Loucy (cell line): ENCODE measurements around the gene DEXI.

Source experiments
- EZH2phosphoT487 ChIP-seq: fragments of 200-600 bp; IDR thresholded peaks from 2 replicates; pipeline ENCODE4 v1.6.1; 2018; ENCODE audit warnings: antibody characterized with exemption, mild to moderate bottlenecking, moderate library complexity, borderline replicate concordance
- TF ChIP-seq, protein P1 (sequence below): fragments of 200-600 bp; sonication (generic); conservative IDR thresholded peaks from 2 replicates; pipeline ENCODE4 v1.5.1; 2014; ENCODE audit warnings: mild to moderate bottlenecking, antibody characterized with exemption, low read length

- TF ChIP-seq, protein P1, sequence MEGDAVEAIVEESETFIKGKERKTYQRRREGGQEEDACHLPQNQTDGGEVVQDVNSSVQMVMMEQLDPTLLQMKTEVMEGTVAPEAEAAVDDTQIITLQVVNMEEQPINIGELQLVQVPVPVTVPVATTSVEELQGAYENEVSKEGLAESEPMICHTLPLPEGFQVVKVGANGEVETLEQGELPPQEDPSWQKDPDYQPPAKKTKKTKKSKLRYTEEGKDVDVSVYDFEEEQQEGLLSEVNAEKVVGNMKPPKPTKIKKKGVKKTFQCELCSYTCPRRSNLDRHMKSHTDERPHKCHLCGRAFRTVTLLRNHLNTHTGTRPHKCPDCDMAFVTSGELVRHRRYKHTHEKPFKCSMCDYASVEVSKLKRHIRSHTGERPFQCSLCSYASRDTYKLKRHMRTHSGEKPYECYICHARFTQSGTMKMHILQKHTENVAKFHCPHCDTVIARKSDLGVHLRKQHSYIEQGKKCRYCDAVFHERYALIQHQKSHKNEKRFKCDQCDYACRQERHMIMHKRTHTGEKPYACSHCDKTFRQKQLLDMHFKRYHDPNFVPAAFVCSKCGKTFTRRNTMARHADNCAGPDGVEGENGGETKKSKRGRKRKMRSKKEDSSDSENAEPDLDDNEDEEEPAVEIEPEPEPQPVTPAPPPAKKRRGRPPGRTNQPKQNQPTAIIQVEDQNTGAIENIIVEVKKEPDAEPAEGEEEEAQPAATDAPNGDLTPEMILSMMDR, result no peak
- no peak for TF ChIP-seq EZH2phosphoT487
Measured at GRCh38 chr16:10895053-10895946, 47.0 kb downstream of the DEXI start.
